ENCODE data around the gene MEIKIN.

MEIKIN gene

GRCh38 chr5:131945551-131946168 is at the start of gene MEIKIN:
TSS of gene MEIKIN (minus strand) at chr5:131945663. CDS start at chr5:131945505, 158 bp downstream.
- DNase-seq (ENCODE audit: low read depth in 4 of 4, low spot score in 1 of 4): no peak

GRCh38 chr5:131994533-131995226 is 49.2 kb upstream of the MEIKIN start:
- DNase-seq (ENCODE audit: low read depth in 4 of 4, low spot score in 1 of 4): no peak

GRCh38 chr5:131994090-131994489 is 48.6 kb upstream of the MEIKIN start:
- DNase-seq (ENCODE audit: low read depth in 4 of 4, low spot score in 1 of 4): no peak

- no peak for DNase-seq (ENCODE audit: low read depth in 4 of 4, low spot score in 1 of 4)
These were observed 48.2 kb upstream of the MEIKIN start for GRCh38 chr5:131993676-131994075.

GRCh38 chr5:131992370-131992769 is 46.9 kb upstream of the MEIKIN start:
- no peak for DNase-seq (ENCODE audit: low read depth in 4 of 4, low spot score in 1 of 4)

GRCh38 chr5:131991593-131992324 is 46.3 kb upstream of the MEIKIN start:
- DNase-seq (ENCODE audit: low read depth in 4 of 4, low spot score in 1 of 4): no peak

GRCh38 chr5:131990716-131991115 is 45.3 kb upstream of the MEIKIN start:
- DNase-seq (ENCODE audit: low read depth in 4 of 4, low spot score in 1 of 4): no peak

GRCh38 chr5:131988601-131989000 is 43.1 kb upstream of the MEIKIN start:
- DNase-seq (ENCODE audit: low read depth in 4 of 4, low spot score in 1 of 4): no peak

GRCh38 chr5:131987251-131987650 is 41.8 kb upstream of the MEIKIN start:
- no peak for DNase-seq (ENCODE audit: low read depth in 4 of 4, low spot score in 1 of 4)

- DNase-seq (ENCODE audit: low read depth in 4 of 4, low spot score in 1 of 4): no peak
These were observed 40.9 kb upstream of the MEIKIN start for GRCh38 chr5:131986161-131986912.

- no peak for DNase-seq (ENCODE audit: low read depth in 4 of 4, low spot score in 1 of 4)
These were observed 39.6 kb upstream of the MEIKIN start for GRCh38 chr5:131984956-131985665.

- no peak for DNase-seq (ENCODE audit: low read depth in 4 of 4, low spot score in 1 of 4)
These were observed 37.8 kb upstream of the MEIKIN start for GRCh38 chr5:131983244-131983771.

GRCh38 chr5:131981516-131981915 is 36.1 kb upstream of the MEIKIN start:
- DNase-seq (ENCODE audit: low read depth in 4 of 4, low spot score in 1 of 4): no peak

GRCh38 chr5:131980696-131981095 is 35.2 kb upstream of the MEIKIN start:
- no peak for DNase-seq (ENCODE audit: low read depth in 4 of 4, low spot score in 1 of 4)

GRCh38 chr5:131979816-131980215 is 34.4 kb upstream of the MEIKIN start:
- DNase-seq (ENCODE audit: low read depth in 4 of 4, low spot score in 1 of 4): no peak

- DNase-seq (ENCODE audit: low read depth in 4 of 4, low spot score in 1 of 4): no peak
These were observed 31.7 kb upstream of the MEIKIN start for GRCh38 chr5:131977212-131977604.

GRCh38 chr5:131976414-131977211 is 31.1 kb upstream of the MEIKIN start:
- DNase-seq (ENCODE audit: low read depth in 4 of 4, low spot score in 1 of 4): no peak

GRCh38 chr5:131974956-131975726 is 29.7 kb upstream of the MEIKIN start:
- DNase-seq (ENCODE audit: low read depth in 4 of 4, low spot score in 1 of 4): no peak

- no peak for DNase-seq (ENCODE audit: low read depth in 4 of 4, low spot score in 1 of 4)
These were observed 29.1 kb upstream of the MEIKIN start for GRCh38 chr5:131974622-131974955.

All from stimulated activated CD4-positive, alpha-beta T cell treated with anti-CD3 and anti-CD28 coated beads, Interleukin-1b, Interleukin-23, amount 100 ng/mL, for 24 hours (primary cell).